Prostate gland (tissue), 2 donors: ENCODE data around the gene RYR2. TPM values are rescaled to one million over a fixed set of nuclear protein-coding genes. Genes with fewer than 3 reads are reported as not detected.

ENCODE experiments used
- DNase-seq: peaks from one replicate; pipeline ENCODE4 v3.0.0-alpha.2; 2019; ENCODE audit warnings: low spot score
- H3K27ac ChIP-seq, 2 donors: fragments of 200-600 bp; sonication (generic); 2 replicates each; pipeline ENCODE4 v1.5.1; 2017 to 2019
- H3K27me3 ChIP-seq: fragments of 200-600 bp; sonication (generic); replicated peaks from 2 replicates; pipeline ENCODE4 v1.5.1; 2019; ENCODE audit not compliant: insufficient read depth
- H3K36me3 ChIP-seq, 2 donors: fragments of 200-600 bp; sonication (generic); 1 replicate in 1 of 2; 2 replicates in 1 of 2; pipeline versions ENCODE4 v1.5.1 to v1.8.1; 2017 to 2019
- H3K4me1 ChIP-seq: fragments of 200-600 bp; sonication (generic); replicated peaks from 2 replicates; pipeline ENCODE4 v1.5.1; 2019
- H3K4me3 ChIP-seq, 2 donors: fragments of 200-600 bp; sonication (generic); 2 replicates each; pipeline ENCODE4 v1.5.1; 2017 to 2019
- H3K9me3 ChIP-seq: fragments of 200-600 bp; sonication (generic); 2 replicates; pipeline ENCODE4 v1.5.1; 2017
- CTCF ChIP-seq, 4 experiments: fragments of 200-600 bp in 2 of 4; fragments of 450-650 bp in 2 of 4; sonication (generic) in 2 of 4; IDR thresholded peaks; 1 replicate in 3 of 4; 2 replicates in 1 of 4; pipeline ENCODE4 v1.5.1; 2016 to 2019; ENCODE audit warnings: antibody characterized with exemption in 4 of 4, mild to moderate bottlenecking in 2 of 4, moderate library complexity in 2 of 4
- POLR2A ChIP-seq: fragments of 450-650 bp; IDR thresholded peaks from one replicate; pipeline ENCODE4 v1.6.1; 2016; ENCODE audit warnings: antibody characterized with exemption, mild to moderate bottlenecking
- POLR2AphosphoS5 ChIP-seq: sonication (generic); formaldehyde crosslinking; IDR thresholded peaks from one replicate; pipeline ENCODE4 v1.6.1; 2017; ENCODE audit warnings: antibody characterized with exemption
- WGBS: methylation state at CpG from one replicate; pipeline ENCODE4 v1.1.5; 2018; 5-methylcytosine and 5-hydroxymethylcytosine counted together
- intact Hi-C: fragments of 100-400 bp; cut with DNase I; formaldehyde crosslinking; loops from one replicate; pipeline ENCODE4 v1.14.2; 2022
- total RNA-seq, 2 donors: library from RNA; depleted of rRNA; stranded (reverse); fragments of >200 nt; gene quantifications; one replicate each; pipeline ENCODE4 v1.1.0, GENCODE V29; 2016

The RYR2 gene
- total RNA-seq, 2 donors from 2014 or later, result 2.9 to 6.7 TPM

- Histone ChIP-seq H3K9me3 (no peaks in the 10 kb centered on the region), H3K27me3 (no peaks in the 10 kb centered on the region), H3K4me3 (no peak overlapping the region), H3K4me1 (no peaks in the 10 kb centered on the region), H3K27ac (no peak overlapping the region), H3K36me3 (no peaks in the 10 kb centered on the region)
- intact Hi-C loops, result loop anchor here (5.0 to 10.0 kb wide), 3 partner anchors 37 to 246 kb away; no protein-coding TSS in a partner anchor
- no peak for TF ChIP-seq POLR2AphosphoS5
- no peak for TF ChIP-seq POLR2A
- no peak for TF ChIP-seq CTCF (IDR thresholded peaks at IDR 0.05)
- no peak for DNase-seq
- WGBS, result 90% methylated on average over 5 of the region's 5 CpGs
Measured at GRCh38 chr1:237048803-237049202, 6.8 kb downstream of the RYR2 start.

- WGBS, result 78% methylated on average over 6 of the region's 6 CpGs
- Histone ChIP-seq H3K36me3 (no peaks in the 10 kb centered on the region), H3K27ac (no peak overlapping the region), H3K27me3 (no peaks in the 10 kb centered on the region), H3K4me3 (no peak overlapping the region), H3K4me1 (no peaks in the 10 kb centered on the region), H3K9me3 (no peaks in the 10 kb centered on the region)
- no peak for TF ChIP-seq POLR2A
- TF ChIP-seq CTCF (IDR thresholded peaks at IDR 0.05), result no peak
- no peak for TF ChIP-seq POLR2AphosphoS5
- intact Hi-C loops, result no loop called here
- no peak for DNase-seq
Measured at GRCh38 chr1:237050185-237050584, 8.2 kb downstream of the RYR2 start.

GRCh38 chr1:237050915-237051314 is 8.9 kb downstream of the RYR2 start:
- Histone ChIP-seq H3K27ac (no peak overlapping the region), H3K4me1 (no peaks in the 10 kb centered on the region), H3K4me3 (no peak overlapping the region), H3K36me3 (no peaks in the 10 kb centered on the region), H3K27me3 (no peaks in the 10 kb centered on the region), H3K9me3 (no peaks in the 10 kb centered on the region)
- TF ChIP-seq CTCF (IDR thresholded peaks at IDR 0.05) (no peak), POLR2AphosphoS5 (no peak), POLR2A (no peak)
- DNase-seq, result no peak
- intact Hi-C loops, result no loop called here
- WGBS, result 74% methylated on average over 3 of the region's 3 CpGs

- no peaks in the 10 kb centered on the region for H3K9me3 ChIP-seq
- intact Hi-C loops, result no loop called here
- no peaks in the 10 kb centered on the region for H3K36me3 ChIP-seq
- H3K4me1 ChIP-seq, result no peaks in the 10 kb centered on the region
- WGBS, result 79% methylated on average over 2 of the region's 2 CpGs
- DNase-seq, result no peak
- no peak overlapping the region for H3K4me3 ChIP-seq
- TF ChIP-seq CTCF (IDR thresholded peaks at IDR 0.05) (no peak), POLR2A (no peak), POLR2AphosphoS5 (no peak)
- no peak overlapping the region for H3K27ac ChIP-seq
- no peaks in the 10 kb centered on the region for H3K27me3 ChIP-seq
Measured at GRCh38 chr1:237054313-237054712, 12.3 kb downstream of the RYR2 start.

- no peaks in the 10 kb centered on the region for H3K36me3 ChIP-seq
- no peaks in the 10 kb centered on the region for H3K27me3 ChIP-seq
- intact Hi-C loops, result no loop called here
- no peaks in the 10 kb centered on the region for H3K9me3 ChIP-seq
- TF ChIP-seq POLR2A, result no peak
- no peak for TF ChIP-seq POLR2AphosphoS5
- DNase-seq, result no peak
- no peak overlapping the region for H3K27ac ChIP-seq
- H3K4me3 ChIP-seq, result no peak overlapping the region
- 68% methylated on average over 9 of the region's 9 CpGs for WGBS
- no peaks in the 10 kb centered on the region for H3K4me1 ChIP-seq
Measured at GRCh38 chr1:237058470-237058869, 16.5 kb downstream of the RYR2 start.
